GM19023 (cell line): ENCODE measurements around the gene SLC2A6.

Experiments used
- ATAC-seq: cut with Tn5 transposase; IDR thresholded peaks from one replicate; pipeline ENCODE4 v1.9.1; 2021; ENCODE audit warnings: mild to moderate bottlenecking, moderate library complexity; ENCODE audit not compliant: unreplicated experiment

The SLC2A6 gene

DNA sequence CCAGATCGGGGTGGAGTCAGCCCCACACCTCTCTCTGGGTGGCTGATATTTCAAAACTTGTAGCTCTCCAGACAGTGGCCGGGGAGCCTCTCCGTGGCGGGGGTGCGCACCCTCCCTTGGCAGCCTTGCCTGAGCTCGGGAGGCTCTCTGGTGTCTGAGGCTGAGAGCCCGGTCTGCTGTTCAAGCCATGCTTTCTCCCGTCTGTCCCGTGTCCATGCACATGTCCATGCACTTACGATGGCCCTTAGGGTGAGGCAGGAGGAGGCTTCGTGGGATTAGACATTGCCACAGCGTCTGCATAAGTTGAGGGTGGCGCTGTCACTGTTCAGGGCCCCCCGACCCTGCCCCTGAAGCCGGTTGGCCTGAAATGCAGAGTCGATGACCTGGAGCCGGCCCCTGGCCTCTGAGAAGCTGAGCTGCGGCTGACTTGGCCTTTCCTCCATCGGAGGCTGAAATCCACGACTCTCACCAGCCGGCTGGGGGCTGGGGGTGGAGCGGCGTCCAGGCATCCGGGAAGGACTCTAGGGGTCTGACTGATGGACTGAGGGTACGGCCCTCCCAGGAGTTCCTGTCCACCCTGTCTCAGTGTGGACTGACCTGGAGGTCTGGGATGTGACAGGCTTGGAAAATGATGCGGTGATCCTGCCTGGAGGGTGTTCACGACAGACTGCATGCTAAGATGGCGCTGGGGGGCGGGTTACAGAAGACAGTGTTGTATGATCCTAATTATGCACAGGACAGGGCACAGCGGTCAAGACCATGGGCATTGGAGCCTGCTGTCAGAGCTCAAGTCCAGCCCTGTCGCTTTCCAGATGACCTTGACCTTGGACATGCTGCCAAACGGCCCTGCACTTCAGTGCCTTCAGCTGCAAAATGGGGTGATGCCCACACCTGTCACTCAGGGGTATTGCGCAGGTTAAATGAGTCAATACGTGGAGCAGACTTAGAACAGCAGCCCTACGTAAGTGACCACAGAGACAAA, 18.3 kb upstream of the SLC2A6 start:
- no peak for ATAC-seq

DNA sequence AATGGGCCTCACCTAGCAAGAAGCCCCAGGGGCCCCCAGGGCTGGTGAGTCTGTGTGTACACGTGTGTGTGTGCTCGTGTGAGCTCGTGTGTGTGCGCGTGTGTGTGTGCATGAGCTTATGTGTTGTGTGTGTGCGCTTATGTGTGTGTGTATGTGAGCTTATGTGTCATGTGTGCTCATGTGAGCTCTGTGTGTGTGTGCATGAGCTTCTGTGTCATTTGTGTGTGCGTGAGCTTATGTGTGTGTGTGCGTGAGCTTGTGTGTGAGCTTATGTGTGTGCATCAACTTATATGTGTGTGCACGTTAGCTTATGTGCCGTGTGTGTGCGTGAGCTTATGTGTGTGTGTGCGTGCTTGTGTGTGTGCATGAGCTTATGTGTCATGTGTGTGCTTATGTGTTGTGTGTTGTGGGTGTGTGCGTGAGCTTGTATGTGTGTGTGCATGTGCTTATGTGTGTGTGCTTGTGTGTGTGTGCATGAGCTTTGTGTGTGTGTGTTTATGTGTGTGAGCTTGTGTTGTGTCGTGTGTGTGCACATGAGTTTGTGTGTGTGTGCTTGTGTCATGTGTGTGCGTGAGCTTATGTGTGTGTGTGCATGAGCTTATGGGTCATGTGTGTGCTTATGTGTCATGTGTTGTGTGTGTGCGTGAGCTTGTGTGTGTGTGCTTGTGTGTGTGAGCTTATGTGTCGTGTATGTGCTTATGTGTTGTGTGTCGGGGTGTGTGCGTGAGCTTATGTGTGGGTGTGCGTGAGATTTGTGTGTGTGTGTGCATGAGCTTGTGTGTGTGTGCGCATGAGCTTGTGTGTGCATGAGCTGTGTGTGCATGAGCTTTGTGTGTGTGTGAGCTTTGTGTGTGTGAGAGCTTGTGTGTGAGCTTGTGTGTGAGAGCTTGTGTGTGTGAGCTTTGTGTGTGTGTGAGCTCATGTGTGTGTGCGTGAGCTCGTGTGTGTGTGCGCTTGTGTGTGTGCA, 16.7 kb upstream of the SLC2A6 start:
- ATAC-seq = no peak

DNA sequence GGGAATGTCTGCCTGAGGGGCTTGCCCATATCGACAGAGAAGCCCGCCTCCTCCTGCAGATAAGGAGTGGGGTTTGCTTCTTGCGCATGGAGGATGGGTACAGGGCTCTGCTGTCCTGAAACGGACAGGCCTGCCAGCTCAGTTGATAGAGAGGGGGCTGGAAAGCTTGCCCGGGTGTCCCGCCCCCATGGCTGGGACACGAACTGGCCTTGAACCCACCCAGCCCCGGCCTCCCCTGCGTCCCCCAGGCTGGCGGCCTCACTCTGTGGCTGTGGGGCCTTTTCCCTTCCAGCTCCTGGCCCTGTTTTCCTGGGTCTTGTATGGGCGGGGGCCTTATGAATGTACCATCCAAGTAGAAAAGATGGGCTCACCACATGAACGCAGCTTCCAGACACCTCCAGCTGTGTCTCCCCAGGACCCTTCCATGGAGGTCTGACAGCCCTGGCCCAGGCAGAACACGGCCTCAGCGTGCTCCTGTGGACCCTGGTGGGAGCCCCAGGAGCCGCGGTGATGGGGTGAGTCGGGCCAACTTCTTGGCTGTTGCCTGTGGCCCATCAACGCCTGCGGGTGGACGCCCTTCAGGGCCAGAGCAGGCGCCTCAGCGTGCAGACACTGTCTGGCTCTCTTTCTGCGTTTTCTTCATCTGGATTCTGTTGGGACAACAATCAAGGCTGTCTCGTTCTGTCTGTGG, 15.9 kb upstream of the SLC2A6 start:
- ATAC-seq = no peak

DNA sequence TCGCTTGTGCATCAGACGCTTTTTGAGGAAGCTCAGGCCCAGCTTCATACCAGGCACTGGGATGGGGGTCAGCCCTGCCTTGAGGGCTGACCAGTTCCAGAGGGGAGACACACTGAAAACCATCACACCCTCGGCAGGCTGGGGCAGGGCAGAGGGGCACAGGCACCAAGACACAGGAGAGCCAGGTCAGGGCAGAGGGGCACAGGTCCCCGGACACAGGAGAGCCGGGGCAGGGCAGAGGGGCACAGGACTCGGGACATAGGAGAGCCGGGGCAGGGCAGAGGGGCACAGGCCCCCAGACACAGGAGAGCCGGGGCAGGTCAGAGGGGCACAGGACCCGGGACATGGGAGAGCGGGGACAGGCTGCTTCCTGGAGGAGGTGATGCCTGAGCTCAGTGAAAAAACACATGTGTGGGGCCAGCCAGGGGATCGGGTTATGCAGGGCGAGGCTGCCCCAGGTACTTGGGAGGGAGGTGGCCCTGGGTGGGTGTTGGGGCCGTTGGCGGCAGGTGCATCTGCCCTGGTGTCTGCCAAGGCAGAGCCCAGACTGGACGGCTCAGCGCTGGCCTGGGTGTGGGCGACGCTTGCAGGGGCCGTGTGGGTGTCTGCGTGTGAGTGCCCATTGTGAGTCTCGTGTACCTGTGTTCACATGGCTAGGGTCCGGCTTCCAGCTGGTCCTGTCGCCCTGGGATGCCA, 15.1 kb upstream of the SLC2A6 start:
- ATAC-seq = no peak

DNA sequence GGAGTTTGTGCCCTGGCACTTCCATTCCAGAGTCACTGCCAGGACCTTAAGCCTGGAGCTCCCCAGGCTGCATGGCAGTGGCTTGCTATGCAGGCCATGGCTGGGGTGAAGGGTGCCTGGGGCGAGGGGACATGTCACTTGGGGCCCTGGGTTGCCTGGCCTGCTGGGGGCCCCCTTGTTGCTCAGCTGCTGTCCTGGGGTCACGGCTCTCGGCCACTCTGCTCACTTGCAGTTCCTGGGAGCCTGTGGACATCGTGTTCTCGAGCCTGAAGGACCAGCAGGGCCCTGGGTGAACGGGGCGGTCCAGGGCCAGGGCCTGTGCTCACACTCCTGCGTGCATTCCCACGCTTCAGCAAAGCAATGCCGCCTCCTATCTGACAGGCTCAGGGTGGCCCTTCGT, 14.5 kb upstream of the SLC2A6 start:
- ATAC-seq = no peak

DNA sequence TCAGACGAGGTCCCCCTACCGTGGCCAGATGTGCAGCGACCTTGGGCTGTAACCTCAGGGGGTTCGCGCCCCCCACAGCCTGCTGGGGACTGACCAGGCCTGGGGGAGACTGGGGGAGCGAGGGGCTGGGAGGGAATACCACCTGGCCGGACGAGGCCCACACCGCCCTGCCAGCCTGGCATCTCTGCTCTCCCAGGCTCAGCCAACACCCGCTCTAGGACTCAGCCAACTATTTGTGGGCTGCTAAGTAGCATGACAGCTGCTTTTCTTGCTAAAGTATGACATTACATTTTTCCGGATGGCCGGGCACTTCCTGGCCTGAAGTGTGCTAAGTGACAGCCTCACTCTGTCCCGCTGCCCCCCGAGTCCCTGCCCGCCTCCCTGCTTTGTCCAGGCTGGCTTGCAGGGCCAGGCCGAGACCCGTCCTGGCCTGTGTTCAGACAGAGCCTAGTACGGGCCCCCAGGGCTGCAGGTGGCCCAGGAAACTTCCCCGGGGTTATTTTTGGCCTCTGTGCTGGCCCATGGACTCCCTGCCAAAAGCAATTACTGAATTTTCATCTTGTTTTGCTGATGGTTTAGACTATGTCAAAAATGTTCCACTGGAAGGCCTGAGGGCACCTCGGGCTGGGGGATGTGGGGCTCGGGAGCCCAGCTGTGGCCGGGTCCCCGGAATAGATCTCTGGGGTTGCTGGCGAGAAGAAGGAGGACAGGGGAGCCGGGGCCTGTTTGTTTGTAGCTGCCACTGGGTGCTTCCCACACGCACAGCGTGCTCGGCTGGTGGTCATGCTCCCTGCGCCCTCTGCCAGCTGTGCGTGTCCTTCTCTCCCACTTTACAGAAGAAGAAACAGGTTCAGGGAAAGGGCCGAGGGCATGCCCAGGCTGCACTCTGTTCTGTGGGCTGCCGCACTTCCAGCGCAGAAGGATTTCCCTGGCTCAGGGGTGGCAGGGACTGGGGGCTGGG, 13.4 kb upstream of the SLC2A6 start:
- ATAC-seq = no peak

DNA sequence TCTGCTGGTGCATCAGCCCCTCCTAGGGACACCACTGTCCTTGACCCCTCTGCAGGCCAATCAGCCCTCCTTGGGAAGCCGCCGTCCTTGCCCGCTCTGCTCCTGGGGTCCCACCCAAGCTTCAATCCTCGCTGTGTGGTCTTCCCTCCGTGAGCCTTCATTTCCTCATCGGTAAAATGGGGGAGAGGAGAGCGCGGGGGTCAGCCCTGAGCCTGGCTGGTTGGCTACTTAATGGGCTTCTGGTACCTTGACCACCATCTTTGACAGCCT, 12.7 kb upstream of the SLC2A6 start:
- no peak for ATAC-seq

DNA sequence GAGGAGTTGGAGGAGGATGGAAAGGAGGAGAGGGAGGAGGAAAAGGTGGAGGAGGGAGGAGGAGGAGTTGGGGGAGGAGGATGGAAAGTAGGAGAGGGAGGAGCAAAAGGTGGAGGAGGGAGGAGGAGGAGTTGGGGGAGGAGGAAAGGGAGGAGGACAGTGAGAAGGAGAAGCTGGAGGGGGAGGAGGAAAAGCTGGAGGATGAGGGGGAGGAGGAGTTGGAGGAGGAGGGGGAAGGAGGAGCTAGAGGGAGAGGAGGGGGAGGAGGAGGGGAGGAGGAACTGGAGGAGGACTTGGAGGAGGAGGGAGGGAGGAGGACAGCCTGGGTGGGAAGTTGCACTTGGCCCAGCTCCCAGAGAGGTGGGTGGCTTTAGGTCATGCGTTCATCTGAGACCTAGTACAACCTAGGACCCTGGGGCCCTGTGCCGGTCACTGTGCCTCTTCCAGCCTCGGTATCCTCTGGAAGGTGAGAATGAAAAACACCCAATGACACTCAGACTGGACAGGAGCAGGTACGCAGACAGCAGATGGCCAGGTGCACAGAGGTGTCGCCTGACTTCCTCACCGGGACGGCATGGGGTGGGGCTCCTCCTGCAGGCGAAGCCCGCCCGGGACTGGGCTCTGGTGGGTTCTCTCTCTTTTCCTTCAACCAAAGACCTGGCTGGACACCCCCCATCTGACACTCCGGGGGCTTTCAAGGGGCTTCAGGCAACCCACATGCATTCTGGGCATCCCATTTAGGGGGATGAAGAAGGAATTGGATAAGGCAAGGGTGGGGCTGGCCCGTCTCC, 12.2 kb upstream of the SLC2A6 start:
- no peak for ATAC-seq

DNA sequence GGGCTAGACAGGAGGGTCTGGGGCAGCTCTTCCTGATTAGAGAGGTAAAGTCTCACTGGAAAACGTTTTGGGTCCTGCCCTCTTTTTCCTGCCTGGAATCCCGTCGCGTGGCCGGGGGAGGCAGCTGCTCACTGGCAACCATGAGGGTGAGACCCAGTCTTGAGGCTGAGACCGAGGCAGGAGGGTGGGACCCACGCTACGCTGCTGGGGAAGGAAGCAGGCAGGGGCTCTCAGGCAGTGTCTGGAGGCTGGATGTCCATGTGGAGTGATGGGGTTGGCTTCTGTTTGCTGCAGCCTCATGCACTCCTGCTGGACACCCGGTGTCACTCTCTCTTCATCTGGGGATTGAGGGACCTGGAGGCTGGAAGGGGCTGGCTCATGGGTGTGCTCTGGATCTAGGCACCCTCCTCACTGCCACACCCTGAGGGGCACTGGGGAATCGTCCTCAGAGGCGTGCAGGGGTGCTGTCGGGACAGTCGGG, 11.3 kb upstream of the SLC2A6 start:
- ATAC-seq = no peak

DNA sequence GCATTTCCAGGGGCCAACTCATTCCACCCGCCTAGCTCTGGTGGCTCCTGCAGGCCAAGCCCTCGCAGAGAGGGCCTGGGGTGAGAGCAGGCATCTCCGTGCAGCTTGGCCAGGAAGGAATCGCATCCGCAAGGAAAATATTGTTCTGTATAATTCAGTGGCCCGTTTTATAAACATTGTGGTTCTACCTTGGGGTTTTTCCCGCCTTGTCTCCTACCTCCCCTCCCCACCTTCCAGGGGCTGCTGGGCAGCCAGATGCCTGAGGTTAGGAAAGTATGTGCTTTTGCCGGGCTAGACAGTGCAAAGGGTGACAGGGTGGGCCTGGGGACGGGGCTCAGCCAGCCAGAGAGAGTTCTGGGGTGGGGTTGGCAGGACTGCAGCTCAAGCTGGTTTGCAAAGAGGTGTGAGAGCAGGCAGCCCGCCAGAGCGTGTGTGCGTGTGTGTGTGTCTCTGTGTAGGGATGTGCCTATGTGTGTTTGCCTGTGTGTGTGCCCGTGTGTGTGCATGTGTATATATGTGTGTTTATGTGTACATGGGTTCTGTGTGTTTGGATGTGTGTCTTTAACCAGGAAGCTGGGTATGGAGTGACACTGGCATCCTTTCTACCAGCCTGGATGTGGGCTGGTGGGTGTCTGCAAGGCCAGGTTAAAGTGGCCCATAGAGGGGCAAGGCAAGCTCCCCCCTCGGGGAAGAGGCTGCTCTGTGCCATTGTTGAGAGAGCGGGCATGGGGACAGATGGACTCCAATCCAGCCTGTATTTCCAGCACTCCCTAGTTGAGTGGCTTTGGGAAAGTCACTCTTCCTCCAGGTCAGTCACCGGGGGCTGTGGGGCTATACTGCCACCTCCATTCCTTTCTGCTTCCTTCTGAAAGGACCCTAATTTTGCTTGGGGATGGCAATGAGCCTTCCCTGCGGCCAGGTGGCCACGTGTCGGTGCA, 10.6 kb upstream of the SLC2A6 start:
- ATAC-seq = no peak

DNA sequence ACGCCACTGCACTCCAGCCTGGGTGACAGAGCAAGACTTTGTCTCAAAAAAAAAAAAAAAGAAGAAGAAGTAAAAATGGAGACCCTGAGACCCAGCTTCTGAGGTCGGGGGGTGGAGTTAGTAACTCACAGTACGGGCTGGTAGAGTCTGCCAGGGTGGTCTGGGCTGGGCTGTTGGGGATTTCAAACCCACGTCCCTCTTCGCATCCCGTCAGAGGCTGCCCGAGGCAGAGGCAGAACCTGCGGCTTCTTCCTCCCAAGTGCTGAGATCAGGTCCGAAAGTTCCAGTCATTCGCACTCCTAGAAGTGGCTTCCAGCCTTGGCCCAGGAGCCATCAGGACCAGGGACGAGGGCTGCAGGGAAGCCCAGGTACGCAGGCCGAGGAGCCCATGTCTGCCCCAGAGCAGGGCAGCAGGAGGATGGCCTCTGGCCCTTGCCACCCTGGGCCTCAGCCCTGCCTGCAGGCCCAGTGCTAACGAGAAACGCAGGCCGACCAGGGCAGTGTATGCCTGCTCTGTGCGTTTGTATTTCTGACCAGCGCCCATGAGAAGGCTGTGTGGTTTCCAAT, 9.9 kb upstream of the SLC2A6 start:
- no peak for ATAC-seq

DNA sequence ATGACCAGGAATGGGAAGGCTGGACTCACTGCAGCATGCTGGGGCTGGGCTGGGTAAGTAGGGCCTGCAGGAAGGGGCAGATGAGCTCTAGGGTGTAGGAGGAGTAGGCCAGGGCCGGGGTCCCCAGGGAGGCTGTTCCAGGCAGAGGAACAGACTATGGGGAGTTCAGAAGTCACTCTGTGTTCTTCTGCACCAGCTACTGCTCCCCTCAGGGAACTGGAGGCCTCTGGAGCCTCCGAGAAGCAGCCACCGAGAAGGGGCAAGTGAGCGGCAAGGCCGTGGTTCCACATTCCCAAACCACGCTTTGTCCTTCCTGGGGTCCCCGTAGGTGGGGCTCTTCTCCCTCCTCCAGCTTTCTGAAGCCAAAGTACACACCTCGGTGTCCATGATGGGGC, 8.4 kb upstream of the SLC2A6 start:
- no peak for ATAC-seq

DNA sequence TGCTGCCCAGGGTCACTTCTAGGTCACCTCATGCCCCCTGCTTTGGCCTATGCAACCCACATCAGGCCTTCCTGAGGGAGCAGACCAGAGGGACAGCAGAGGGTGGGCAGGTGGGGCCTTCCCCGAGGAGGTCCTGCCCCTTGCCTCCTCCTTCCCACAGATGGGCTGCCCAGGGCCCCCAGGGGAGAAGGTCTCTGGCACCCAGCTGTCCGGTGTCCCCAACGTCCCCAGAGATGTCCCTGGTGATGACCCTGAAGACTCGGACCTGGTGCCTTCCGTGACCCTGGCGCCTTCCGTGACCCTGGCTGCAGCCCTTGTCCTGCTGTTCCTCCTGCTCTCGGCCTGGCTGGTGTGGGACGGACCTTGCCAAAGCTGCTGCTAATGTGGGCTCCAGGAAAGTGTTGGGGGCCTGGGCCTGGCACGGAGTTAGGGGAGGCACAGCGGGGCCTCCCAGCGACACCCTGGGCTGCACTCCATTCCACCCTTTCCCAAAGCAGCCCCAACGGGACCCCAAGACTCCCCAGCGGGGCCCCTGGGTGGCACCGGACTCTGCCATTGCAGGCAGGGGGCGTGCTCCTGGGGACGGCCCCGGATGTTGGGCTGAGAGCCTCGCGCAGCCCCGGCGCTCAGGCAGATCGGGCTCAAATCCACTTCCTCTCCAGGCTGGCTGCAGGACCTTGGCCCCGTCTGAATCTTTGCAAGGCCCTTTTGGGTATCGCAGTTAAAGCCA, 6.8 kb upstream of the SLC2A6 start:
- no peak for ATAC-seq

DNA sequence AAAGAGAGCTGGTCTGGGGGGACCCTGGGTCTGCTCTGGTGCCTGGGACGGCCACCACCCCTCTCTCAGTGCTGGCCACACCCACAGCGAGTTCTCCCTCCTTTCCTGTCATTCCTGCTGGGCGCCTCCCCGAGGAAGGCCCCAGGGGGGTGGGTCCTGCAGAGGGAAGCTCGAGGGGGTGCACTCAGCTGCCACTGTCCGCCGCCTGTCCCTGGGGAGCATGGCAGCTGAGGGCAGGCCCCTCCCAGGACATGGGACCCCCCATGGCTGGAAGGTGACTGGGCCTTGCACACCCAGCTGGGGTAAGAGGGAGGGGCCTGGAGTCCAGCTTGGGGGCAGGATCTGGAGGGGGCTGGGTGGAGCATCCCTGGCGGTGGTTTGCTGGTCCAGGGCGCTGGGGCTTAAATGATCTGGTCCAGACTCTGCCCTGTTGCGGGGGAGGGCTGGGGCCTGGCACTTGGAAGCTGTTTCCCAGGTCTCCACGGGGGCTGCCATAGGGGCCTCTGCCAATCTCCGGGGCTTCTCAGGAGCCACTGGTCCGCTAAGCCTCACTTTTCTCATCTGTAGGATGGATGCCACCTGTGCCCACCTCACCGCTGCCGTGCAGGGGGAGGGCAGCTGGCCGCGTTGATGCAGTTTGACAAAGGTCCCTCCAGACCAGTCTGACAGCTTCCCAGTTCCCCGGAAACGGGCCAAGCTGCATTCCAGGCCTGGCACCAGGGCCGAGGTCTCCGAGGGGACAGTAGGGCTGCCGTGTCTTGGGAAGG, 6.0 kb upstream of the SLC2A6 start:
- ATAC-seq = no peak

DNA sequence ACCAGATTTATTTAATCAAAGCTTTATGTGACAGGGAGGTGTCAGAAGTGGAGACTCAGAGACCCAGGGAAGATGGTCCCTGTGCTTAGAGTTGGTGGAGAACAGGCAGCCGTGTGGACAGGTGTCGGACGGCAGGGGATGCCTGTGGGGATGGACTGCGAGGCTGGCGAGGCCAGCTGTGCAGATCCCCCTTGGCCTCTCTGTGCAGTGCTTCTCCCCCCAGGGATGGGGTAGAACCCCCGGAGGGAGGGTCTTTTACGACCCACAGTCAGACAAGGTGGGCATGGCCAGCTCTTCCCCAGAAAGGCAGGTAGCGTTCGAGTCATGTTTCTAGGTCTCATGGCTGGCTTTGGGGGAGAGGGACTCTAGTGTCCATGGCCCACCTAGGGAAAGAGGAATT, 4.7 kb upstream of the SLC2A6 start:
- ATAC-seq = no peak
